ENCODE measurements around the gene WRNIP1. TPM values are rescaled to one million over a fixed set of nuclear protein-coding genes. Genes with fewer than 3 reads are reported as not detected.

The WRNIP1 gene
- total RNA-seq, 1 experiment from 2014 or later, result 38.1 TPM

DNA sequence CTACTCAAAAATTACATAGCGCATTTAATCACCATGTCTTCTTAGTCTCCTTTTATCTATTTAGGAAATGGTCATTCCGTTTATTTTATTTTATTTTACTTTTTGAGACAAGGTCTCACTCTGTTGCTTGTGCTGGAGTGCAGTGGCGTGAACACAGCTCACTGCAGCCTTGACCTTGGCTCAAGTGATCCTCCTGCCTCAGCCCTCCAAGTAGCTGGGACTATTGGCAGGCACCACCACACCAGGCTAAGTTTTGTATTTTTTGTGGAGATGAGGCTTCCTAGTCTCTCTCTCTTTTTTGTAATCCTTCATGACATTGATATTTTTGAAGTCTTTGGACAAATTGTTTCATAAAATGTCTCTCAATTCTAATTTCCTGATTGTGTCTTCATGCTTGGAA is 9.7 kb upstream of the WRNIP1 start:
- Histone ChIP-seq H4K20me1 (ENCODE audit: control insufficient read depth, insufficient read depth, insufficient read length) (no peaks in the 10 kb centered on the region), H2AFZ (ENCODE audit: low read length) (no peak overlapping the region), H4K91ac (ENCODE audit: insufficient read length, low read depth, low read length) (no peak overlapping the region), H3K14ac (ENCODE audit: insufficient read depth, low read length) (no peak overlapping the region), H2AK5ac (ENCODE audit: insufficient read length, low read length) (no peak overlapping the region), H3K4me1 (ENCODE audit: insufficient read depth, low read length) (no peaks in the 10 kb centered on the region), H3T11ph (ENCODE audit: low read length) (no peak overlapping the region), H2BK12ac (ENCODE audit: insufficient read length, low read depth, low read length) (no peak overlapping the region), H3K18ac (ENCODE audit: insufficient read length, low read depth, low read length) (no peak overlapping the region), H3K23ac (ENCODE audit: insufficient read length, low read depth, low read length) (no peak overlapping the region), H3K79me2 (ENCODE audit: insufficient read depth, low read length) (no peaks in the 10 kb centered on the region), H3K27me3 (ENCODE audit: insufficient read depth, low read length) (no peaks in the 10 kb centered on the region), H3K9me3 (ENCODE audit: control insufficient read depth, low read depth, low read length) (no peaks in the 10 kb centered on the region), H2BK5ac (ENCODE audit: insufficient read length, low read length) (no peak overlapping the region), H3K56ac (ENCODE audit: insufficient read length, low read depth, low read length) (no peak overlapping the region), H2BK120ac (ENCODE audit: low read depth, low read length, poor library complexity, severe bottlenecking) (no peak overlapping the region), H3K27ac (ENCODE audit: insufficient read length, low read depth, low read length) (no peak overlapping the region), H3K79me1 (ENCODE audit: insufficient read depth, low read depth, low read length, poor library complexity, severe bottlenecking) (no peaks in the 10 kb centered on the region), H3K4me2 (ENCODE audit: insufficient read depth, insufficient read length, low read length) (no peak overlapping the region), H3K4ac (ENCODE audit: low read depth, low read length) (no peak overlapping the region), H2BK20ac (ENCODE audit: low read depth, low read length, poor library complexity, severe bottlenecking) (no peak overlapping the region), H2BK15ac (ENCODE audit: low read depth, low read length) (no peak overlapping the region), H4K8ac (replicated peaks; ENCODE audit: insufficient read length, low read depth, low read length) (no peak overlapping the region), H3K9ac (ENCODE audit: extremely low read depth, insufficient read length, low read length) (no peak overlapping the region), H4K5ac (ENCODE audit: insufficient read length, low read depth, low read length) (no peak overlapping the region), H3K23me2 (ENCODE audit: insufficient read length, low read depth, low read length, poor library complexity, severe bottlenecking) (no peaks in the 10 kb centered on the region)
- Mint-ChIP-seq H3K36me3 (ENCODE audit: insufficient read depth in 1 of 3, low read depth in 3 of 3) (no peaks in the 10 kb centered on the region), H3K9me3 (peaks cover 3 to 4% of the 10 kb centered on the region in 2 experiments), H3K4me1 (no peaks in the 10 kb centered on the region), H3K4me3 (no peak overlapping the region), H3K27me3 (ENCODE audit: low read depth) (peaks cover 3% of the 10 kb centered on the region; the same call in 1 of the 2 replicates), H3K27ac (no peak overlapping the region)
- DNase-seq, result no peak
- TF ChIP-seq, protein P1, sequence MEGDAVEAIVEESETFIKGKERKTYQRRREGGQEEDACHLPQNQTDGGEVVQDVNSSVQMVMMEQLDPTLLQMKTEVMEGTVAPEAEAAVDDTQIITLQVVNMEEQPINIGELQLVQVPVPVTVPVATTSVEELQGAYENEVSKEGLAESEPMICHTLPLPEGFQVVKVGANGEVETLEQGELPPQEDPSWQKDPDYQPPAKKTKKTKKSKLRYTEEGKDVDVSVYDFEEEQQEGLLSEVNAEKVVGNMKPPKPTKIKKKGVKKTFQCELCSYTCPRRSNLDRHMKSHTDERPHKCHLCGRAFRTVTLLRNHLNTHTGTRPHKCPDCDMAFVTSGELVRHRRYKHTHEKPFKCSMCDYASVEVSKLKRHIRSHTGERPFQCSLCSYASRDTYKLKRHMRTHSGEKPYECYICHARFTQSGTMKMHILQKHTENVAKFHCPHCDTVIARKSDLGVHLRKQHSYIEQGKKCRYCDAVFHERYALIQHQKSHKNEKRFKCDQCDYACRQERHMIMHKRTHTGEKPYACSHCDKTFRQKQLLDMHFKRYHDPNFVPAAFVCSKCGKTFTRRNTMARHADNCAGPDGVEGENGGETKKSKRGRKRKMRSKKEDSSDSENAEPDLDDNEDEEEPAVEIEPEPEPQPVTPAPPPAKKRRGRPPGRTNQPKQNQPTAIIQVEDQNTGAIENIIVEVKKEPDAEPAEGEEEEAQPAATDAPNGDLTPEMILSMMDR (conservative IDR thresholded peaks at IDR 0.05), result no peak
- no CpG with 5 or more reads among the region's 3 CpGs for WGBS (ENCODE audit: extremely low coverage, insufficient read length, low lambda C conversion rate)
